ENCODE data around the gene AANAT.

AANAT gene

GRCh38 chr17:76426853-76427252 lies 40.5 kb upstream of the AANAT start:
- Histone ChIP-seq H3K4me2 (ENCODE audit: low read depth, low read length, poor library complexity, severe bottlenecking) (no peak overlapping the region), H3K36me3 (ENCODE audit: insufficient read depth, low read length) (peaks cover 10% of the 10 kb centered on the region; the same call in 1 of the 2 replicates), H3K9me2 (replicated peaks; ENCODE audit: low read depth, low read length) (no peaks in the 10 kb centered on the region), H3K9ac (ENCODE audit: low read depth, low read length, poor library complexity, severe bottlenecking) (no peak overlapping the region), H3K4me1 (ENCODE audit: insufficient read depth, low read length, poor library complexity, severe bottlenecking) (no peaks in the 10 kb centered on the region), H3K27me3 (ENCODE audit: insufficient read depth, low read length, poor library complexity, severe bottlenecking) (no peaks in the 10 kb centered on the region), H2AFZ (ENCODE audit: low read length) (no peak overlapping the region), H3K4me3 (ENCODE audit: low read length, poor library complexity, severe bottlenecking) (no peak overlapping the region), H4K20me1 (ENCODE audit: insufficient read depth, low read length, poor library complexity, severe bottlenecking) (peaks cover 9% of the 10 kb centered on the region), H3F3A (ENCODE audit: low read depth) (no peaks in the 10 kb centered on the region), H3K9me3 (ENCODE audit: insufficient read depth, low read depth, low read length) (no peaks in the 10 kb centered on the region), H3K79me2 (ENCODE audit: insufficient read depth, low read length) (peaks cover 77% of the 10 kb centered on the region)
- TF ChIP-seq EZH2phosphoT487 (IDR thresholded peaks at IDR 0.05; ENCODE audit: borderline replicate concordance) (no peak), CTCF (conservative IDR thresholded peaks at IDR 0.05; ENCODE audit: low read length) (no peak)

GRCh38 chr17:76427501-76428231 lies 39.7 kb upstream of the AANAT start:
- Histone ChIP-seq H3K79me2 (ENCODE audit: insufficient read depth, low read length) (peaks cover 77% of the 10 kb centered on the region), H3K4me1 (ENCODE audit: insufficient read depth, low read length, poor library complexity, severe bottlenecking) (no peaks in the 10 kb centered on the region), H3K36me3 (ENCODE audit: insufficient read depth, low read length) (peaks cover 4% of the 10 kb centered on the region; the same call in 1 of the 2 replicates), H3F3A (ENCODE audit: low read depth) (no peaks in the 10 kb centered on the region), H3K4me2 (ENCODE audit: low read depth, low read length, poor library complexity, severe bottlenecking) (no peak overlapping the region), H2AFZ (ENCODE audit: low read length) (no peak overlapping the region), H3K4me3 (ENCODE audit: low read length, poor library complexity, severe bottlenecking) (no peak overlapping the region), H3K9ac (ENCODE audit: low read depth, low read length, poor library complexity, severe bottlenecking) (no peak overlapping the region), H3K9me2 (replicated peaks; ENCODE audit: low read depth, low read length) (no peaks in the 10 kb centered on the region), H3K27me3 (ENCODE audit: insufficient read depth, low read length, poor library complexity, severe bottlenecking) (no peaks in the 10 kb centered on the region), H4K20me1 (ENCODE audit: insufficient read depth, low read length, poor library complexity, severe bottlenecking) (peaks cover 17% of the 10 kb centered on the region), H3K9me3 (ENCODE audit: insufficient read depth, low read depth, low read length) (no peaks in the 10 kb centered on the region)
- TF ChIP-seq EZH2phosphoT487 (IDR thresholded peaks at IDR 0.05; ENCODE audit: borderline replicate concordance) = no peak

- Histone ChIP-seq H3K4me3 (ENCODE audit: low read length, poor library complexity, severe bottlenecking) (no peak overlapping the region), H3K79me2 (ENCODE audit: insufficient read depth, low read length) (peaks cover 80% of the 10 kb centered on the region)
Measured at GRCh38 chr17:76428511-76428910, 38.9 kb upstream of the AANAT start.

More at GRCh38 chr17:76428511-76428910, 38.9 kb upstream of the AANAT start:
- H2AFZ ChIP-seq (ENCODE audit: low read length) = no peak overlapping the region
- H3K27me3 ChIP-seq (ENCODE audit: insufficient read depth, low read length, poor library complexity, severe bottlenecking) = no peaks in the 10 kb centered on the region
- no peaks in the 10 kb centered on the region for H3K9me3 ChIP-seq (ENCODE audit: insufficient read depth, low read depth, low read length)
- no peak overlapping the region for H3K4me2 ChIP-seq (ENCODE audit: low read depth, low read length, poor library complexity, severe bottlenecking)
- H3K36me3 ChIP-seq (ENCODE audit: insufficient read depth, low read length) = peaks cover 4% of the 10 kb centered on the region; the same call in 1 of the 2 replicates
- H3K4me1 ChIP-seq (ENCODE audit: insufficient read depth, low read length, poor library complexity, severe bottlenecking) = no peaks in the 10 kb centered on the region
- peaks cover 17% of the 10 kb centered on the region for H4K20me1 ChIP-seq (ENCODE audit: insufficient read depth, low read length, poor library complexity, severe bottlenecking)
- no peaks in the 10 kb centered on the region for H3K9me2 ChIP-seq (replicated peaks; ENCODE audit: low read depth, low read length)
- H3K9ac ChIP-seq (ENCODE audit: low read depth, low read length, poor library complexity, severe bottlenecking) = no peak overlapping the region
- no peak for TF ChIP-seq CTCF (conservative IDR thresholded peaks at IDR 0.05; ENCODE audit: low read length)
- no peak for TF ChIP-seq EZH2phosphoT487 (IDR thresholded peaks at IDR 0.05; ENCODE audit: borderline replicate concordance)
- H3F3A ChIP-seq (ENCODE audit: low read depth) = no peaks in the 10 kb centered on the region
